Tibial nerve (tissue), 4 donors: ENCODE data around the gene OR10P1.

Experiments
- EP300 ChIP-seq, 2 donors: sonication (generic); formaldehyde crosslinking; IDR thresholded peaks; one replicate each; pipeline ENCODE4 v1.6.1; 2017; ENCODE audit warnings: antibody characterized with exemption in 2 of 2, mild to moderate bottlenecking in 1 of 2
- TF ChIP-seq, protein P1 (sequence below), 5 experiments: fragments of 200-600 bp in 3 of 5; fragments of 450-650 bp in 2 of 5; sonication (generic) in 3 of 5; IDR thresholded peaks; one replicate each; pipeline ENCODE4 v1.5.1; 2016 to 2019; ENCODE audit warnings: antibody characterized with exemption in 5 of 5, mild to moderate bottlenecking in 3 of 5, moderate library complexity in 2 of 5

DNA sequence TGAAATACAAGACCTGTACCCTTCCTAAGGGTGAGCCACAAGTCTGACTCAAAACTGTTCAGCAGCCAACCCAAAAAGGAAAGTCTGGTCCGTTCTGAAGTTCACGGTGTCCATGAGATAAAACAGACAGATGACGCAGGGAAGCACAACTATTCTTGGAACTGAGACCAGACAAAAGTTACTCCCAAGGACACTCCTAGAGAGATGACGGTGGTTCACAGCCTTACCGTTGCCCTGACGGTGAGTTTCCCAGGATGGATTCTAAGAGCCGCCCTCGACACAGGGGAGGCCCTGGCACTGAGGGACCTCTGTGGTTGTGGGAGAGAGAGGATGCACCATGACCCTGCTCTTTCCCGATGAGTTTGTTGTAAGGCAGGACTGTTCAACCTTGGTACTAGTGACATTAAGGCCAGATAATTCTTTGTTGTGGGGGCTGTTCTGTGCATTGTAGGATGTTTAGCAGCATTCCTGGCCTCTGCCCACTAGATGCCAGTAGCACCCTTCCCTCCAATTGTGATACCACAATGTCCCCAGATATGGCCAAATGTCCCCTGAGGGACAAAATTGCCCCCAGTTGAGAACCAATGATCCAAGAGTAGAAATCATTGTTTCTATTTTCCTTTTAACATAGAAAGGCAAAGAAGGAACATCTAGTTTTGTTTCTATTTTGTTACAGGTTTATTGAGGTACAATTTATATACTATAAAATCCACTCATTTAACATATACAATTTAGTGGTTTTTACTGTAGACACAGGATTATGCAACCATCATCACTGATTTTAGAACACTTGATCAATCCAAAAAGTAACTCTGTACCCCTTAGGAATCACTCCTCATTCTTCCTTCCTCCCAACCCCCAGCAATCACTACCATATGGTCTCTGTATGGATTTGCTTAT, 23.0 kb downstream of the OR10P1 start:
- TF ChIP-seq EP300 (IDR thresholded peaks at IDR 0.05): peak; percentile 23 to 33
- TF ChIP-seq, protein P1, sequence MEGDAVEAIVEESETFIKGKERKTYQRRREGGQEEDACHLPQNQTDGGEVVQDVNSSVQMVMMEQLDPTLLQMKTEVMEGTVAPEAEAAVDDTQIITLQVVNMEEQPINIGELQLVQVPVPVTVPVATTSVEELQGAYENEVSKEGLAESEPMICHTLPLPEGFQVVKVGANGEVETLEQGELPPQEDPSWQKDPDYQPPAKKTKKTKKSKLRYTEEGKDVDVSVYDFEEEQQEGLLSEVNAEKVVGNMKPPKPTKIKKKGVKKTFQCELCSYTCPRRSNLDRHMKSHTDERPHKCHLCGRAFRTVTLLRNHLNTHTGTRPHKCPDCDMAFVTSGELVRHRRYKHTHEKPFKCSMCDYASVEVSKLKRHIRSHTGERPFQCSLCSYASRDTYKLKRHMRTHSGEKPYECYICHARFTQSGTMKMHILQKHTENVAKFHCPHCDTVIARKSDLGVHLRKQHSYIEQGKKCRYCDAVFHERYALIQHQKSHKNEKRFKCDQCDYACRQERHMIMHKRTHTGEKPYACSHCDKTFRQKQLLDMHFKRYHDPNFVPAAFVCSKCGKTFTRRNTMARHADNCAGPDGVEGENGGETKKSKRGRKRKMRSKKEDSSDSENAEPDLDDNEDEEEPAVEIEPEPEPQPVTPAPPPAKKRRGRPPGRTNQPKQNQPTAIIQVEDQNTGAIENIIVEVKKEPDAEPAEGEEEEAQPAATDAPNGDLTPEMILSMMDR (IDR thresholded peaks at IDR 0.05): peak; percentile 38 to 50 (median 48)
